ENCODE data around the gene ATP1A3.

The ATP1A3 gene

DNA sequence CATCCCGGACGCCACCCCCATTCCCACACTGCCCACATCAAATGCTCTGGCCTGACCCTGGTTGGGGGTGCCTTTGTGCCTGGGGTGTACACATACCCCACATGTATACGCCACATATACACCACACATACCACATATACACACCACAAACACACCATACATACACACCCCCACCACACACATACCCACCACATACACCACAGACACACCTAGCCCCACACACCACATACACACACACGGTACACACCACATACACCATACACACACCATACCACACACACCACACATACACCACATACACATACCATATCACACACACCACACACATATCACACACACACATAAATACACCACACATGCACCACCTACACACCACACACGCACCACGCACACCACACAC, 75.9 kb downstream of the ATP1A3 start:
- no peak overlapping the region for H3K4me3 ChIP-seq (ENCODE audit: low read depth, low read length)
- TF ChIP-seq, protein P1, sequence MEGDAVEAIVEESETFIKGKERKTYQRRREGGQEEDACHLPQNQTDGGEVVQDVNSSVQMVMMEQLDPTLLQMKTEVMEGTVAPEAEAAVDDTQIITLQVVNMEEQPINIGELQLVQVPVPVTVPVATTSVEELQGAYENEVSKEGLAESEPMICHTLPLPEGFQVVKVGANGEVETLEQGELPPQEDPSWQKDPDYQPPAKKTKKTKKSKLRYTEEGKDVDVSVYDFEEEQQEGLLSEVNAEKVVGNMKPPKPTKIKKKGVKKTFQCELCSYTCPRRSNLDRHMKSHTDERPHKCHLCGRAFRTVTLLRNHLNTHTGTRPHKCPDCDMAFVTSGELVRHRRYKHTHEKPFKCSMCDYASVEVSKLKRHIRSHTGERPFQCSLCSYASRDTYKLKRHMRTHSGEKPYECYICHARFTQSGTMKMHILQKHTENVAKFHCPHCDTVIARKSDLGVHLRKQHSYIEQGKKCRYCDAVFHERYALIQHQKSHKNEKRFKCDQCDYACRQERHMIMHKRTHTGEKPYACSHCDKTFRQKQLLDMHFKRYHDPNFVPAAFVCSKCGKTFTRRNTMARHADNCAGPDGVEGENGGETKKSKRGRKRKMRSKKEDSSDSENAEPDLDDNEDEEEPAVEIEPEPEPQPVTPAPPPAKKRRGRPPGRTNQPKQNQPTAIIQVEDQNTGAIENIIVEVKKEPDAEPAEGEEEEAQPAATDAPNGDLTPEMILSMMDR (IDR thresholded peaks at IDR 0.05; ENCODE audit: control insufficient read depth, extremely low read depth, insufficient read depth): no peak
- no peak for DNase-seq (ENCODE audit: low read depth)

DNA sequence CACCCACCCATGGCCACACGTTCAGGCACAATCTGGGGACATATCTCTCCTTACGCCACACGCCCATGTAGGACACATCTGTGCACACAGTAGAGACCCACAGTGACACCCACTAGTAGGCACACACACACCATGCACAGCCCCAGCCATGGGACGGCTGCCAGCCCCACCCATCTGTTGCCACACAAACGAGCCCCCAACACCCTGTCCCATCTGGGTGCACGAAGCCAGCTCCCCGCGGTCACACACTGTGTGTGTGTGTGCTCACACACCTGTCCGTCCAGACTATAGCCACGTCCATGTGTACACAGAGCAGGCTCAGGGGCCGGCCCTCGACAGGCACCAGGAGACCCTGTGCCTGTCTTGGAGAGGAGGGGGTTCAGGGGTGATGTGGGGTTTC, 76.4 kb downstream of the ATP1A3 start:
- no peak overlapping the region for H3K4me3 ChIP-seq (ENCODE audit: low read depth, low read length)
- no peak for DNase-seq (ENCODE audit: low read depth)
- TF ChIP-seq, protein P1 (IDR thresholded peaks at IDR 0.05; ENCODE audit: control insufficient read depth, extremely low read depth, insufficient read depth): no peak
